GM21515 (cell line): ENCODE measurements around the gene NUP133.

ENCODE experiments used
- ATAC-seq: cut with Tn5 transposase; IDR thresholded peaks from one replicate; pipeline ENCODE4 v1.9.1; 2021; ENCODE audit not compliant: unreplicated experiment

Gene NUP133

DNA sequence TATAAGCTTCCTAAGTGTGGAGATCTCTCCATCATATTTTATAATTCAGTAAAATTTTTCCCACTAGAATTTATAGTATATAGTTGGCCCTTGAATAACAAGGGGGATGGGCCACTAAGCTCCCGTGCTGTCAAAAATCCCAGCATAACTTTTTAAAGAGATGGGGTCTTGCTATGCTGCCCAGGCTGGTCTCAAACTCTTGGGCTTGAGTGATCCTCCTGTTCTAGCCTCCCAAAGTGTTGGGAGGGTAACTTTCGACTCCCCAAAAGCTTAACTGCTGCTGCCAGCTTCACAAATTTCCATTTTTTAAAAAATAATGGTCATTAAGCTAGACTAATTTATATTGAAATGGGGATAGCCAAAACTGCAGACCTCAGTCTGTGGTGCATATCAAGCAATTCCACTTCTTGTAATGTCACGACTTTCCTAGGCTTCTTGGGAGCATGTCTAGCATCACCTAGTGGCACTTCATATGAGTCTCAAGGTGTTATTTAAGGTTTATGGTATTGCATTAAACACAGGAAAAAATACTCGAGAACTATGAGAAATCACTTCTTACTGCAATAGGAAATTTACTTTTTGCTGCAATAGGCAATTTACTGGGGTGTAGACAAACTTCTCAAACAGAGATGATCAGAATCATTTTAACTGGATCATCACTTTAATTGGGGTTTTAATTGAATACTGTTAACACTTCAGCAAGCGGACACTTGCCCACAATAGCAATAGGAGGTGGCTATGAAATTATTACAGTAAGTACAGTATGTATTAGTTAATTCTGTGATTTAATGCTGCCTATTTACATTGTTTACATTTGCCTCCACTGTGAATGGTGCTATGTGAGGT is 55.0 kb downstream of the NUP133 start:
- ATAC-seq = no peak

DNA sequence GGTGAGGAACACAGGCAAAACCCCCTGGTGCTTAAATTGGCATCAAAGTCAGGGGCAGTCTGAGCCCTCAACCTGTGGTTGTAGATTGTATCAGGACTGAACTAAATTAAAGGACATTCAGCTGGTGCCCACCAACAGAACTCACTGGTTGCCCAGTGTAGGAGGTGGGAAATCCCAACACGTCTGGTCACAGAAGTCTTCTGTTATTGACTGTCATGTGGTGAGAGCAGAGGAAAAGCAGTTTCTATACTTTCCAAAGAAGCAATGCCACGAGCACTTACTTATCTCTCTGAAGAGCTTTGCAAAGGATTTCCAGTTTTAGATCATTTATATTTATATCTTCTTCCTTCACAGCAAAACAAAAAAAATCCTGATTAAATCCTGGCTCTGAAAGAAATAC is 59.3 kb downstream of the NUP133 start:
- ATAC-seq = no peak

DNA sequence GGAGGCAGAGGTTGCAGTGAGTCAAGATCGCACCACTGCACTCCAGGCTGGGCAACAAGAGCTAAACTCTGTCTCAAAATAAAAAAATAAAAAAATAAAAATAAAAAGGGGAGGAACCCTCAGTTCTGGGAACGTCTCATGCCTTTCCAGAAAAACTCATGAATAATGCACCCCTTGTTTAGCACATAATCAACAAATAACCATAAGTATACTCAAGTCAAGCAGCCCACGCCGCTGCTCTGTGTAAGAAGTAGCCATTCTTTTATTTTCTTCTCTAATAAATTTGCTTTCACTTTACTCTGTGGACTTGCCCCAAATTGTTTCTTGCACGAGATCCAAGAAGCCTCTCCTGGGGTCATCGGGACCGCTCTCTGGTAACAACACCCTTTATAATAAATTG is 59.8 kb downstream of the NUP133 start:
- no peak for ATAC-seq

DNA sequence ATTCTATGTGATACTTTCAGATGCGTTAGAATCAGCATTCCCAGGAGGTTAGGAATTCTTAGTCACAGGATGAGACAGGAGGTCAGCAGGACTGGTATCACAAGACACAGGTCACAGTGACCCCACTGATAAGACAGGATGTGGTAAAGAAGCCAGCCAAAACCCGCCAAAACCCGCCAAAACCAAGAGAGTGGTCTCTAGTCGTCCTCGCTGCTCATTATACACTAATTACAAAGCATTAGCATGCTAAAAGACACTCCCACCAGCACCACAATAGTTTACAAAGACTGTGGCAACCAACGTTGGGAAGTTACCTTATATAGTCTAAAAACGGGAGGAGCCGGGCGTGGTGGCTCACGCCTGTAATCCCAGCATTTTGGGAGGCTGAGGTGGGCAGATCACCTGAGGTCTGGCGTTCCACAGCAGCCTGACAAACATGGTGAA is 60.3 kb downstream of the NUP133 start:
- ATAC-seq = no peak

DNA sequence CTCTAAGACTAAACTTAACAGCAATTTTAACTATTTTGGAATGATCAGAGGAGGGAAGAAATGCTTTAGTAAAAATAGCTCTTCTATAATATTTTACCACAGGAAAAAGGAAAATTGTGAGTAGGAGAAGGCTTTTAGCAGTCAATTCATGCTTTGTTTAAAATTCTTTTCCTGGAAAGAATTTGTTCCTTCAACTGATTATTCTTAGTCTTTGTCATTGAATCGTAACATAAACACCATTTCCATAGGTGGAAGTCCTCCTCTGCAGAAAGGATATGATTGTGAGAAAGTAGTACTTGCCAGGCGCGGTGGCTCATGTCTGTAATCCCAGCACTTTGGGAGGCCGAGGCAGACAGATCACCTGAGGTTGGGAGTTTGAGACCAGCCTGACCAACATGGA is 62.3 kb downstream of the NUP133 start:
- ATAC-seq = no peak

DNA sequence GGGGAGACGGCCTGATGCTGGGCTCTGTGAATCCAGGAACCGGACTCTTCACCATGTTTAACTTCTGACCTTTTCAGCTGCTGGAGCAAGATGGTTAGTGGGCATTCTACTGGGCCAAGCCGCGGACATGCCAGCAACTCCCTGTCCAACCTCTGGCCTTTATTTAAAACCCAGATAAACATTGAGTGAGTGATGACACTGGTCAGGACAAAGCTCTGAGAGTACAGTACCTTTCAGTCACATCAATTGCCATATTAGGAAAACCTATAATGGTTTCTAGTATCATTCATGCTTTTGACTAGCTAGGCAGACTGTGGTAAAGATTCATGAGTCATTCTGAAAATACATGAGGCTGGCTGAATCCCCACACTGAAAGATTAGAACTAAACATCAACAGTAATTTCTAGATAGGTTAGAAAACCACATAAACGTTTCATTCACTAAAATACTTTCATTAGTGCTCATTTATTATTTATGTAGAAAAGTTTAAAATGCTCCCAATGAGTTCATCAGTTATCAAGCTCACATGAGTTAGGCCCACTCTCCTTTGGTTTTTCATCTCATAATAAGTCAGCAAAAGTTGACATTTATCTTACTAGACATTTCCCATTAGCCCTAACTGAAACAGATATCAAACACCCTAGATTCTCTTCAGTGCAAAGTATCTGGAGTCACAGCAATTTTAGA is 67.1 kb downstream of the NUP133 start:
- peak; percentile 97 for ATAC-seq

DNA sequence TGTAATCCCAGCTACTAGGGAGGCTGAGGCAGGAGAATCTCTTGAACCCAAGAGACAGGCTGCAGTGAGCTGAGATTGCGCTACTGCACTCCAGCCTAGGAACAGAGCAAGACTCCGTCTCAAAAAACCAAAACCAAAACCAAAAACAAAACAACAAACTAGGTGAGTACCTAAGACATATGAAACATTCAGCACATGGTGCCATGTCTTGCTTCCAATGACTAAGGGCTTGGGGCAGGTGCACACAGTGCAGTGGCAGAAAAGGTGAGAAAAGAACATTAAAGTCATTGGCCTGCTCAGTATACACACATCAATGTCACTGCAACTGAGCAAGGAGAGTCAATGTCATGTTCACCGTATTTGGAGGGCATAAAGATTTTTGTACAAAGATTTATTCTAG is 70.1 kb downstream of the NUP133 start:
- no peak for ATAC-seq

DNA sequence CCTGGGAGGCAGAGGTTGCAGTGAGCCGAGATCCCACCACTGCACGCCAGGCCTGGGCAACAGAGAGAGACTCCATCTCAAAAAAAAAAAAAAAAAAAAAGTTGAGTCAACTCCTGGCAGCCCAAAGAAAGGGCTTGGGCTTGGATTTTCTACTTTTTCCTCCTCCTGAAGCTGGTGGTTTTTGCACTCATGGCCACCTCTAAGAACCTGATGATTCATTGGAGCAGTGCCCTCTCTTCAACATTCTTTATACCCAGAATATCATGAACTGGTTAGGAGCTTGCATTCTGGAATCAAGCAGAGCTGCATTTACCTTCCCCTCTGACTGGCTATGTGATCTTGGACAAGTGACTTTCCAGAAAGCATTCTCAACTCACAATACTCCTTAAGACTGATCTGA is 70.7 kb downstream of the NUP133 start:
- no peak for ATAC-seq

DNA sequence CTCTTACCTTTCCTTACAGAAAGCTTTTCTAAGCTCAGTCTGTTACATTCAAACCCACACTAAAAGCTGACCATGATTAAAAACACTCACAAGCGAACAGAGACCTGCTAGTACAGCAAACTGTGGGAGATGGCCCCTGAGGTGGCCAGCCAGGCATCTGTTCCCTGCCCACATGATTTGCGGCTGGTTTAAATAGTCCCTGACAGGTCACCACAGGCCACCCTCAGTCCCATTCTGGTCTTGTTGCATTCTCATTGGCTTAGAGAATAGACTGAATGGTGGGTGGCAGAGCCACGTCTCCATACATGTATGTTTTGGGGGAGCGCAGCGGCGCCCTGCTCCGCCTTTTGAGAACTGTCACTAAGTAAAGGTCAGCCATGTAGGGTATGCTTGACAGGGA is 71.9 kb downstream of the NUP133 start:
- ATAC-seq = no peak

DNA sequence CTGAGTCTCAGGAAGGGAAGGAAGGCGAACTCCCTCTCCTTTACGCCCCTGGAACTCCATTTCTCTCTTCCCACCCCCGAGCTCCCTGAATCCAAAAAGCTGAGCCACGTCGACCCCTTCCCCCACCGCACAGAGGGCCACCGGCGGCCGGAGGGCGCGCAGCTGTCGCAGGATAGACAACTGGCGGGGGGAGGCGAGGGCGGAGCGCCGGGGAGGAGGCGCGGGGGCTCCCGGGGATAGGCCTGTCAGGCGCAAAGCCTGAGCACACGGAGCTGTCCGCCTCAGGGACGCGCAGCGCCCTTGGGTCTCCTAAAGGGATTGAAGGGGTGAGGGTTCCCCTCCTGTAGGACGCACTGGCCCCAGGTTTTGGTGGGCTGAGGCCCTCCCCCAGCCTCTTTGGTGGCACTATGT is 73.5 kb downstream of the NUP133 start:
- no peak for ATAC-seq

DNA sequence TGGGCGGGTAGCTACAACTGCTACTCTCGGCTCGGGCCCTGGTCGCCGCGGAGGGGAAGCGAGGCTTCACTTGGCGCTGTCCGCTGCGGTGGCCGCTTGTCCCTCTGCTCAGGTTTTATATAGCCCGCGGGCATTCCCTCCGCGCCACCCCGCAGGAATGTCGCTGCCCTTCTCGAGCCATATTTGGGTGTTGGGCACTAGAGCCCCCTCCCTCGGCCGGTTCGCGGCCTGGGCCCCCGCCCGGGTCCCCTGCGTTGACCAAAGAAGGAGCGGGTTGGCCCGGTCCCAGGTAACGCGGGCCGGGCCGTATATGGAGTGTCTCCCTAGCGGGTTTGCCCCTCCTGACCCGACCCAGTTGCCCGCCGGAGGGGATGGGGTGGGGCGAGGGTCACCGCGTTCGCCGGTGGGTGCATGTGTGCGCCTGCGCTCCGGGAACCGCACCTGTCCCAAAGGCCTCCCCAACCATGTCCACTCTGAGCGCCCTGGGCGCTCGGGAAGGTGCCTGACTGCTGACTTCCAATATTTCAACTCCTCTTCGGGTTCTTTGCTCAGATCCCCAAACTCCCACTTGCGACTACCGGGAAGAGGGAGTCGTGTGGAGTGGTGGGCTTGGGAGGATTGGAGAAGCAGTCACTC is 74.0 kb downstream of the NUP133 start, which contains the start of gene ACTA1:
Gene ACTA1, minus strand, starts transcription at position 90 of the 636 bp plus-strand sequence. CDS start 979 bp downstream, outside the sequence.
- ATAC-seq = no peak

DNA sequence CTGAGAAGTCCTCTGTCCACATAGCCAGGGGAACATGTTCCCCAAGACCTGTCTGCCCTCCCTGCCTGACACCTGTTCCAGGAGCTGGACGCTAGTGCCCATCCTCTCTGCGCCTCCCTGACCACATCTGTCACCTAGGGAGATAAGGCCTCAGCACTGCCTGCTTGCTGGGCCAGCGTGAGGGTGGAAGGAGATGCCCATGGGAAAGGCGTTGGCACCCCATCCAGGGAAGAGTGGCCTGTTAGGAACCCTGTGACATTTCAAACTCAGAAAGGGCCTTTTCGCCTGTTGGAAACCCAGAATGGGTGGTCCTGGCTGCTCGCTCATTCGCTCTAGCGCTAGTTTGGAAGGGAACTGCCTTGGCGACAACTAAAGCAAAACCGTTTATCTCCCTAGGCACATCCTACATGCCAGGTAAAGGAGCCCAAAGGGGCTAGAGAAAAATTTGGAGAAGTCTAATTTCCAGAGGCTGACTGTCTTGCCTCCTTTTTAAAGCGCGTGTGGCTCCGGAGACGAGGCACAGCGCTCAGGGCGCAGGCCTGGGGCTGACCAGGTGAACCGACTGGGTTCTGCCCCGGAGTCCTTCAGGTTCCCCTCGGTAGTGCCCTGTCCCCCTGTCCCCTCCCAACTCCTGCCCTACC is 74.7 kb downstream of the NUP133 start:
- ATAC-seq = no peak

DNA sequence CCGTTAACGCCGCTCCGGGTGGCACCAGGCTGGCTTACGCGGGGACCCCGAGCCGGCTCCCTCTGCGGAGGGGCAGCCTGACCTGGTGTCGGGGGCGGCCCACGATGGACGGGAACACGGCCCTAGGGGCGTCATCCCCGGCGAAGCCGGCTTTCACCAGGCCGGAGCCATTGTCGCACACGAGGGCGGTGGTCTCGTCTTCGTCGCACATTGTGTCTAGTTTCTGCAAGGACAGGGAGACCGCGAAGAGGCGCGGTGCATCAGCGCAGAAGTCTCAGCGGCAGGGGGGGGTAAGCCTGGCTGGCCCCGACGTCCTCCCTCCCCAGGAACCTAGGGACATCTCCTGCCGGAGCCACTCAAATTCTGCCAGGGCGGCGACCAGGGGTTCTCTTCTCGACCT is 75.2 kb downstream of the NUP133 start:
- no peak for ATAC-seq

DNA sequence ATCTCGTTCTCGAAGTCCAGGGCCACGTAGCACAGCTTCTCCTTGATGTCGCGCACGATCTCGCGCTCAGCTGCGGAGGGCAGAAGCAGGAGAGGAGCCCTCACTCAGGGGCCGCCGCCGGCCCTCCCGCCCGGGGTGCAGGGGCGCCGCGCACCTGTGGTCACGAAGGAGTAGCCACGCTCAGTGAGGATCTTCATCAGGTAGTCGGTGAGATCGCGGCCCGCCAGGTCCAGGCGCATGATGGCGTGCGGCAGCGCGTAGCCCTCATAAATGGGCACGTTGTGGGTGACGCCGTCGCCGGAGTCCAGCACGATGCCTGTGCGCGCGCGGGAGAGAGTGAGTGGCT is 76.1 kb downstream of the NUP133 start:
- ATAC-seq = no peak

DNA sequence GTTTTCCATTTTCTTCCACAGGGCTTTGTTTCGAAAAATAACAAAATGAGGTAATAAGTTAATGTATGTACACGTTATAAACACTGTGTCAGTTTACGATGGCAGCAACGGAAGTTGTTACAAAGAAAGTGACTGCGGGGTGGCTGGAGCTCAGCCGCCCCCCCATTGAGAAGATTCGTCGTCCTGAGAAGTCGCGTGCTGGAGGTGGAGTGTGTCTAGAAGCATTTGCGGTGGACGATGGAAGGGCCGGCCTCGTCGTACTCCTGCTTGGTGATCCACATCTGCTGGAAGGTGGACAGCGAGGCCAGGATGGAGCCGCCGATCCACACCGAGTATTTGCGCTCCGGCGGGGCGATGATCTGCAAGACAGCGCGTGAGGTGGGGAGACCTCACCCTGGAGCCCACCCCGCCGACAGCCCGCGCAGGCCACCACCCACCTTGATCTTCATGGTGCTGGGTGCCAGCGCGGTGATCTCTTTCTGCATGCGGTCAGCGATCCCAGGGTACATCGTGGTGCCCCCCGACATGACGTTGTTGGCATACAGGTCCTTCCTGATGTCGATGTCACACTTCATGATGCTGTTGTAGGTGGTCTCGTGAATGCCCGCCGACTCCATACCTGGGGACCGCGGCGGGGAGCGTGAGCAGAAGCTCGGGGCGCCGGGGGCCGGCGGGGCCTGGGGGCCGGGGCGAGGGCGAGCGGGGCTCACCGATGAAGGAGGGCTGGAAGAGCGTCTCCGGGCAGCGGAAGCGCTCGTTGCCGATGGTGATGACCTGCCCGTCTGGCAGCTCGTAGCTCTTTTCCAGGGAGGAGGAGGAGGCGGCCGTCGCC is 76.6 kb downstream of the NUP133 start:
- ATAC-seq = no peak

DNA sequence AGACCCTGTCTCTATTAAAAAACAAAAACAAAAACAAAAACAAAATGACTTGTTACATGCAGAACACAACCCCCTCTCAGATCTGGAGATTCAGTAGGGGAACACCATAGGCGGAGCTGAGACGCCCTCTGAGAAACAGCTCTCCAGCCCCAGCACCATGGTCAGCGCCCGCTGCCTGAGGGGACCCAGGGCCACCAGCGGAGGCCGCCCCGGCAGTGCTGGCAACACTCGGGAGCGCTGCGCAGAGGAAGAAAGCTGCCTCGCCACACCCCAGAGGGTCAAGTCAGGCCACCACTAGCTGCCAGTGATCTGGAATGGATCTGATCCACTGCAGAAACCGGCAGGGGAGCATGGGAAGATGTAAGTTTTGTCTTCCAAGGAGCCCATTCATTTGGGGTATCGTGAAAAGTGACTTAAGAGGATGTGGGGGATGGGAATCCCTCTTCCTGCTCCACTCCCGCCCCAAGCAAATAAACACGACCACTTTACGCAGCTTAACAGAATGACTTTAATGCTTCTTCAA is 77.3 kb downstream of the NUP133 start:
- ATAC-seq = no peak

DNA sequence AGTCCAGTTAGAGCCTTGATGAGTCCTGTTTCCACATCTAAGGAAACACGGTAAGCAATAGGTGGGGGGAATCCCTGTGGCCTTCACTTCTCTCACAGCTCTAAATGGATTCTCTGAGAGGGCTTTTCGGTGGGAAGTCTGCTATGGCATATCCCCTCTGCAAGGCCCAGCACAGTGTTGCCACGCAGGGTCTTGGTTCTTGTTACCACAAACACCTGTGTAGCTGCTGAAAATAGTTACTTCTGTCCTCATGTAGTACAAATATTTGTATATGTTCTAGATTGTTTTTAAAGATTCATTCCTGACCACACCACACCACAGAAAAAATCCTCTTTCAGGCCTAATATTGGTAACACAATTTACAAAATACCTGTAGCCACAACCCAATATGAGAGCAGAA is 79.9 kb downstream of the NUP133 start:
- no peak for ATAC-seq

DNA sequence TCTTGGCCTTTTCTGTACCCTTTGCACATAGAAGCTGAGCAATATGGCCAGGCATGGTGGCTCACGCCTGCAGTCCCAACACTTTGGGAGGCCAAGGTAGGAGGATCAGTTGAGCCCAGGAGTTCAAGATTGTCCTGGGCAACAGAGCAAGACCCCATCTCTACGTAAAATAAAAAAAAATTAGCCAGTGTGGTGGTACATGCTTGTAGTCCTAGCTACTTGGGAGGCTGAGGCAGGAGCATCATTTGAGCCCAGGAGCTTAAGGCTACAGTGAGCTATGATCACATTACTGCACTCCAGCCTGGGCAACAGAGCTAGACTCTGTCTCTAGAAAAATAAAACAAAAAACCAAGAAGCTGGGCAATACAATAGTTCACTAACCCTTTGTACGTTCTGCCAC is 80.6 kb downstream of the NUP133 start:
- no peak for ATAC-seq

DNA sequence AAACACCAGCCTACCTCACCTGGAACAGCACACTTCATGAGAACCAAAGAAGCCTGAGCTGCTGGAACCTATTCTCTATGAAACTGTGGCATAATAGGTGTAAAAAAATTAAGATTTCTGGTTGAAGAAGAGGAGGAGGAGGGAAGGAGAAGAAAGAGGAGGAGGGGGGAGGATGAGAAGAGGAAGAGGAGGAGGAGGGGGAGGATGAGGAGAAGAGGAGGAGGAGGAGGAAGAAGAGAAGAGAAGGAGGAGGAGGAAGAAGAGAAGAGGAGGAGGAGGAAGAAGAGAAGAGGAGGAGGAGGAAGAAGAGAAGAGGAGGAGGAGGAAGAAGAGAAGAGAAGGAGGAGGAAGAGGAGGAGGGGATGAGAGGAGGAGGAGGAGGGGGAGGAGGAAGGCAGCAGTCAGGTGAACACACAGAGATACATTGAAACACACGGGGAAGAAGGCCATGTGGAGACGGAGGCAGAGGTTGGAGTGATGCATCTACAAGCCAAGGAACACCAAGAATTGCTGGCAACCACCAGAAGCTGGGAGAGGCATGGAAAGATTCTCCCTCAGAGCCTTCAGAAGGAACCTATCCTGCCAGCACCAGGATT is 82.5 kb downstream of the NUP133 start:
- ATAC-seq = no peak

DNA sequence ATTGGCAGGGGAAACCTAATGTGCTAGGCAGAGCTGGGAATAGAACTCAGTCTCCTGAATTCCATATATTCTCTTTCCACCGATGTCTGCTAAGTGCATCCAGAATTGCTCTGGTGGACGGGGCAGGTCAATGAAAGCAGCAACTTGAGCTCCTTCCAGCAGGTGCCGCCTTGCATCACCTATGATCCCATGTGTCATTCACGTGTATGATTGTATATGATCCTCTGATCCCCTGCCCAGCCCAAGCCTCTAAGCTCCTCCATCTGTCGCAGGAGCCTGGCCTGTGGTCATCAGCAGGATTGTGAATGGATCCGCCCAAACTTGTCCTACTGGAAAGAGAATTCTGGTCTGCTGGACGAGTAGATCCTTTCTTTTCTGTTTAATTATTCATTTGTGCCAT is 87.4 kb downstream of the NUP133 start:
- ATAC-seq = no peak
